HEK293 (cell line): ENCODE measurements around the gene LRRC74A.

ENCODE experiments used
- CTCF ChIA-PET: fragments of 350-600 bp; formaldehyde crosslinking; extraction: SDS; loops from one replicate; lab custom pipeline; 2021; ENCODE audit warnings: antibody characterized with exemption; lab: Yijun Ruan, JAX
- POLR2A ChIA-PET: fragments of 300-600 bp; formaldehyde crosslinking; extraction: SDS; loops from one replicate; lab custom pipeline; 2020; ENCODE audit warnings: antibody characterized with exemption, inconsistent platforms; lab: Yijun Ruan, JAX
- H3K27ac ChIP-seq: fragments of 200-500 bp; sonication (Bioruptor generic); 2 replicates; pipeline ENCODE4 v1.5.1; 2014; ENCODE audit warnings: low read depth, low read length, control low read depth, inconsistent platforms; ENCODE audit errors: extremely low read depth
- H3K36me3 ChIP-seq, 2 experiments: fragments of 200-500 bp in 1 of 2; sonication (Bioruptor generic) in 1 of 2; 1 replicate in 1 of 2; 2 replicates in 1 of 2; pipeline ENCODE4 v1.5.1; 2014 to 2017; ENCODE audit warnings: inconsistent platforms in 2 of 2, low read length in 2 of 2; ENCODE audit not compliant: control insufficient read depth in 2 of 2, insufficient read depth in 1 of 2
- H3K4me1 ChIP-seq: fragments of 200-500 bp; sonication (Bioruptor generic); 2 replicates; pipeline ENCODE4 v1.5.1; 2014; ENCODE audit warnings: mild to moderate bottlenecking, low read length, inconsistent platforms; ENCODE audit not compliant: control insufficient read depth, insufficient read depth
- H3K4me3 ChIP-seq: 2 replicates; pipeline ENCODE4 v1.5.1; 2011; ENCODE audit warnings: low read depth, mild to moderate bottlenecking, control low read depth, low read length, moderate library complexity
- H3K9me3 ChIP-seq: fragments of 200-500 bp; sonication (Bioruptor generic); 2 replicates; pipeline ENCODE4 v1.5.1; 2014; ENCODE audit warnings: low read depth, low read length, inconsistent platforms; ENCODE audit not compliant: control insufficient read depth, insufficient read depth
- SP2 ChIP-seq: fragments of 450-650 bp; formaldehyde crosslinking; IDR thresholded peaks from 2 replicates; pipeline ENCODE4 v1.5.1; 2016; ENCODE audit warnings: missing biosample characterization, missing genetic modification characterization
- SP7 ChIP-seq: fragments of 450-650 bp; formaldehyde crosslinking; IDR thresholded peaks from 2 replicates; pipeline ENCODE4 v1.5.1; 2016; ENCODE audit warnings: missing biosample characterization, missing genetic modification characterization
- ZBTB20 ChIP-seq: fragments of 450-650 bp; formaldehyde crosslinking; IDR thresholded peaks from 2 replicates; pipeline ENCODE4 v1.5.1; 2016; ENCODE audit warnings: missing biosample characterization, missing genetic modification characterization
- ZBTB8A ChIP-seq: fragments of 450-650 bp; formaldehyde crosslinking; IDR thresholded peaks from 2 replicates; pipeline ENCODE4 v1.5.1; 2016; ENCODE audit warnings: missing biosample characterization, missing genetic modification characterization
- ZFP69B ChIP-seq: fragments of 450-650 bp; formaldehyde crosslinking; IDR thresholded peaks from 2 replicates; pipeline ENCODE4 v1.5.1; 2016; ENCODE audit warnings: missing biosample characterization, missing genetic modification characterization
- ZIC2 ChIP-seq: fragments of 450-650 bp; formaldehyde crosslinking; IDR thresholded peaks from 2 replicates; pipeline ENCODE4 v1.5.1; 2016; ENCODE audit warnings: missing biosample characterization, missing genetic modification characterization
- ZNF121 ChIP-seq: fragments of 450-650 bp; formaldehyde crosslinking; IDR thresholded peaks from 2 replicates; pipeline ENCODE4 v1.5.1; 2016; ENCODE audit warnings: missing biosample characterization, missing genetic modification characterization
- ZNF157 ChIP-seq: fragments of 450-650 bp; formaldehyde crosslinking; IDR thresholded peaks from 2 replicates; pipeline ENCODE4 v1.5.1; 2016; ENCODE audit warnings: missing biosample characterization, missing genetic modification characterization
- ZNF184 ChIP-seq: fragments of 450-650 bp; IDR thresholded peaks from 2 replicates; pipeline ENCODE4 v1.5.1; 2018; ENCODE audit warnings: missing biosample characterization, mild to moderate bottlenecking, missing genetic modification characterization
- ZNF2 ChIP-seq: fragments of 450-650 bp; formaldehyde crosslinking; IDR thresholded peaks from 2 replicates; pipeline ENCODE4 v1.5.1; 2016; ENCODE audit warnings: missing biosample characterization, missing genetic modification characterization
- ZNF239 ChIP-seq: fragments of 450-650 bp; formaldehyde crosslinking; IDR thresholded peaks from 2 replicates; pipeline ENCODE4 v1.5.1; 2016; ENCODE audit warnings: missing biosample characterization, missing genetic modification characterization
- ZNF248 ChIP-seq: fragments of 450-650 bp; formaldehyde crosslinking; IDR thresholded peaks from 2 replicates; pipeline ENCODE4 v1.5.1; 2017; ENCODE audit warnings: missing biosample characterization, missing genetic modification characterization
- ZNF292 ChIP-seq: fragments of 450-650 bp; formaldehyde crosslinking; IDR thresholded peaks from 2 replicates; pipeline ENCODE4 v1.5.1; 2016; ENCODE audit warnings: low read depth, missing biosample characterization, missing genetic modification characterization, borderline replicate concordance
- ZNF521 ChIP-seq: fragments of 450-650 bp; formaldehyde crosslinking; IDR thresholded peaks from 2 replicates; pipeline ENCODE4 v1.5.1; 2017; ENCODE audit warnings: missing biosample characterization, mild to moderate bottlenecking, missing genetic modification characterization
- ZNF621 ChIP-seq: fragments of 450-650 bp; formaldehyde crosslinking; IDR thresholded peaks from 2 replicates; pipeline ENCODE4 v1.5.1; 2017; ENCODE audit warnings: missing biosample characterization, missing genetic modification characterization
- ZNF664 ChIP-seq: fragments of 450-650 bp; formaldehyde crosslinking; IDR thresholded peaks from 2 replicates; pipeline ENCODE4 v1.5.1; 2016; ENCODE audit warnings: missing biosample characterization, missing genetic modification characterization
- ZNF701 ChIP-seq: fragments of 450-650 bp; formaldehyde crosslinking; IDR thresholded peaks from 2 replicates; pipeline ENCODE4 v1.5.1; 2016; ENCODE audit warnings: missing biosample characterization, missing genetic modification characterization
- ZNF791 ChIP-seq: fragments of 450-650 bp; formaldehyde crosslinking; IDR thresholded peaks from 2 replicates; pipeline ENCODE4 v1.5.1; 2016; ENCODE audit warnings: missing biosample characterization, missing genetic modification characterization
- TF ChIP-seq, protein P1 (sequence below): fragments of 450-650 bp; formaldehyde crosslinking; IDR thresholded peaks from 2 replicates; pipeline ENCODE4 v1.5.1; 2016; ENCODE audit warnings: missing biosample characterization, missing genetic modification characterization
- TF ChIP-seq, protein P2 (sequence below): fragments of 450-650 bp; formaldehyde crosslinking; IDR thresholded peaks from 2 replicates; pipeline ENCODE4 v1.5.1; 2016; ENCODE audit warnings: missing biosample characterization, missing genetic modification characterization, borderline replicate concordance
- TF ChIP-seq, protein P3 (sequence below): fragments of 450-650 bp; formaldehyde crosslinking; IDR thresholded peaks from 2 replicates; pipeline ENCODE4 v1.5.1; 2016; ENCODE audit warnings: missing biosample characterization, missing genetic modification characterization, low read depth
- TF ChIP-seq, protein P4 (sequence below): fragments of 450-650 bp; formaldehyde crosslinking; IDR thresholded peaks from 2 replicates; pipeline ENCODE4 v1.5.1; 2016; ENCODE audit warnings: missing biosample characterization, missing genetic modification characterization

LRRC74A gene

DNA sequence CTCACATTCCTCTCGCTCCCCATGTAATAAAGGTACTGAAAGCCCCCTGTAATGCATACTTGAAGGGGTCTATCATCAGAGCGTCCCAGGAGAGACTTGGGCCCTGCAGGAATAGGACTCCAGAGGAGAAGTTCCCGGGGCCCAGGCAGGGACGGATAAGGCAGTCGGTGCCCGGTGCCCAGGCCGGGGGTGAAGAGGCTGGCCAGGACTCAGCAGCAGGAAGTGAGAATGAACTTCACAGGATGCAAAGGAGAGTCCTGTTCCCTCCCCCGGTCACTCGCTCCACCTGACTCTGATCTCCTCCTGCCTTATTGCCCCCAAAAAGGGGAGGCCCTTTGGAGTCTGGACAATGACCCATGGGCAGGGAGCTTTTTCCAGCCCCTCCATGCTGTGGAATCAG is 40.2 kb downstream of the LRRC74A start (continued):
- TF ChIP-seq, protein P1, sequence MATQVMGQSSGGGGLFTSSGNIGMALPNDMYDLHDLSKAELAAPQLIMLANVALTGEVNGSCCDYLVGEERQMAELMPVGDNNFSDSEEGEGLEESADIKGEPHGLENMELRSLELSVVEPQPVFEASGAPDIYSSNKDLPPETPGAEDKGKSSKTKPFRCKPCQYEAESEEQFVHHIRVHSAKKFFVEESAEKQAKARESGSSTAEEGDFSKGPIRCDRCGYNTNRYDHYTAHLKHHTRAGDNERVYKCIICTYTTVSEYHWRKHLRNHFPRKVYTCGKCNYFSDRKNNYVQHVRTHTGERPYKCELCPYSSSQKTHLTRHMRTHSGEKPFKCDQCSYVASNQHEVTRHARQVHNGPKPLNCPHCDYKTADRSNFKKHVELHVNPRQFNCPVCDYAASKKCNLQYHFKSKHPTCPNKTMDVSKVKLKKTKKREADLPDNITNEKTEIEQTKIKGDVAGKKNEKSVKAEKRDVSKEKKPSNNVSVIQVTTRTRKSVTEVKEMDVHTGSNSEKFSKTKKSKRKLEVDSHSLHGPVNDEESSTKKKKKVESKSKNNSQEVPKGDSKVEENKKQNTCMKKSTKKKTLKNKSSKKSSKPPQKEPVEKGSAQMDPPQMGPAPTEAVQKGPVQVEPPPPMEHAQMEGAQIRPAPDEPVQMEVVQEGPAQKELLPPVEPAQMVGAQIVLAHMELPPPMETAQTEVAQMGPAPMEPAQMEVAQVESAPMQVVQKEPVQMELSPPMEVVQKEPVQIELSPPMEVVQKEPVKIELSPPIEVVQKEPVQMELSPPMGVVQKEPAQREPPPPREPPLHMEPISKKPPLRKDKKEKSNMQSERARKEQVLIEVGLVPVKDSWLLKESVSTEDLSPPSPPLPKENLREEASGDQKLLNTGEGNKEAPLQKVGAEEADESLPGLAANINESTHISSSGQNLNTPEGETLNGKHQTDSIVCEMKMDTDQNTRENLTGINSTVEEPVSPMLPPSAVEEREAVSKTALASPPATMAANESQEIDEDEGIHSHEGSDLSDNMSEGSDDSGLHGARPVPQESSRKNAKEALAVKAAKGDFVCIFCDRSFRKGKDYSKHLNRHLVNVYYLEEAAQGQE (tag by site-specific recombination) = no peak
- TF ChIP-seq ZBTB20 (tag by site-specific recombination) = no peak
- TF ChIP-seq ZNF521 (tag by site-specific recombination) = no peak
- no peak for TF ChIP-seq ZNF701
- no peak for TF ChIP-seq ZNF791
- TF ChIP-seq, protein P2, sequence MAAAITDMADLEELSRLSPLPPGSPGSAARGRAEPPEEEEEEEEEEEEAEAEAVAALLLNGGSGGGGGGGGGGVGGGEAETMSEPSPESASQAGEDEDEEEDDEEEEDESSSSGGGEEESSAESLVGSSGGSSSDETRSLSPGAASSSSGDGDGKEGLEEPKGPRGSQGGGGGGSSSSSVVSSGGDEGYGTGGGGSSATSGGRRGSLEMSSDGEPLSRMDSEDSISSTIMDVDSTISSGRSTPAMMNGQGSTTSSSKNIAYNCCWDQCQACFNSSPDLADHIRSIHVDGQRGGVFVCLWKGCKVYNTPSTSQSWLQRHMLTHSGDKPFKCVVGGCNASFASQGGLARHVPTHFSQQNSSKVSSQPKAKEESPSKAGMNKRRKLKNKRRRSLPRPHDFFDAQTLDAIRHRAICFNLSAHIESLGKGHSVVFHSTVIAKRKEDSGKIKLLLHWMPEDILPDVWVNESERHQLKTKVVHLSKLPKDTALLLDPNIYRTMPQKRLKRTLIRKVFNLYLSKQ (tag by site-specific recombination) = no peak
- no peak for TF ChIP-seq ZNF184 (tag by site-specific recombination)

DNA sequence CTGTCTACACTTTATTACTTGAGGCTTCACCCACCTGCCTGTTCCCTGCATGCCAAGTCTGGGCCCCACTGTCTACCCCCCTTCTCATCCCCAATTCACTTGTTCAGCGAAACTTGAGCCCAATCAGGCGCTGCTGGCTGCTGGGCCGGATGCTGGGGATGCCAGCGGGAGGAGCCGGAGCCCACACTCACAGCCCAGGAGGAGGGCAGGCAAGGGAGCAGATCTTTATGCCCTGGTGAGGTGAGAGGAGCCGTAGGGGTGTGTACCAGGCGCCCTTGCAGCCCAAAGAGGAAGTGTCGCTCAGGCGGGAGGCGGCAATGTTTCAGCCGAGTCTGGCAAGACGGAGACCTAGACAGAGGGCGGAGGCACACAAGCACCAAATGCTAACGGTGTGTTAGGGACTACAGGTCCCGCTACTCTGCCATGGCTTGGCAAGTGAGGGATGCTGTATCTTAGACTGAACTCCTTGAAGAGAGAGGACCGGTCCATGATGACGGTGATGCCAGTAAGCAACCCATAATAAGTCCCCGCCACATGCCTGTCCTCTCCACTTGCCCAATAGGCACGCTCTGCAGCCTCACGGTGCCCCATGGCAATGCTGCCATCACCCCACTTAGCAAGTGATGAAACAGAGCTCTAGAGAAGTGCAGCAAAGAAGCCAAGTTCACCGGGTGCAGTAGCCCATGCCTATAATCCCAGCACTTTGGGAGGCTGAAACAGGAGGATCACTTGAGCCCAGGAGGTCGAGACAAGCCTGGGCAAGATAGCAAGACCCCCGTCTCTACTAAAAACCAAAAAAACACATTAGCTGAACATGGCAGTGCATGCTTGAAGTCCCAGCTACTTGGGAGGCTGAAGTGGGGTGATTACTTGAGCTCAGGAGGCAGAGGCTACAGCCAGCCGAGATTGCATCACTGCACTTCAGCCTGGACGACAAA is 41.6 kb downstream of the LRRC74A start:
- H3K4me1 ChIP-seq = no peaks in the 10 kb centered on the region
- no peak overlapping the region for H3K4me3 ChIP-seq
- H3K36me3 ChIP-seq = no peaks in the 10 kb centered on the region
- H3K27ac ChIP-seq = no peak overlapping the region
- POLR2A ChIA-PET = no interaction called here
- TF ChIP-seq ZNF621 = no peak
- TF ChIP-seq ZIC2 (tag by site-specific recombination) = peak; percentile 81
- TF ChIP-seq ZNF121 = peak; percentile 58; the same call in 1 of the 2 replicates
- no peaks in the 10 kb centered on the region for H3K9me3 ChIP-seq
- CTCF ChIA-PET = interaction anchor here (0.6 to 12.2 kb wide), 4 partner anchors 158 to 283 kb away, joined by 4 to 461 read pairs (median 4); no protein-coding TSS in a partner anchor

DNA sequence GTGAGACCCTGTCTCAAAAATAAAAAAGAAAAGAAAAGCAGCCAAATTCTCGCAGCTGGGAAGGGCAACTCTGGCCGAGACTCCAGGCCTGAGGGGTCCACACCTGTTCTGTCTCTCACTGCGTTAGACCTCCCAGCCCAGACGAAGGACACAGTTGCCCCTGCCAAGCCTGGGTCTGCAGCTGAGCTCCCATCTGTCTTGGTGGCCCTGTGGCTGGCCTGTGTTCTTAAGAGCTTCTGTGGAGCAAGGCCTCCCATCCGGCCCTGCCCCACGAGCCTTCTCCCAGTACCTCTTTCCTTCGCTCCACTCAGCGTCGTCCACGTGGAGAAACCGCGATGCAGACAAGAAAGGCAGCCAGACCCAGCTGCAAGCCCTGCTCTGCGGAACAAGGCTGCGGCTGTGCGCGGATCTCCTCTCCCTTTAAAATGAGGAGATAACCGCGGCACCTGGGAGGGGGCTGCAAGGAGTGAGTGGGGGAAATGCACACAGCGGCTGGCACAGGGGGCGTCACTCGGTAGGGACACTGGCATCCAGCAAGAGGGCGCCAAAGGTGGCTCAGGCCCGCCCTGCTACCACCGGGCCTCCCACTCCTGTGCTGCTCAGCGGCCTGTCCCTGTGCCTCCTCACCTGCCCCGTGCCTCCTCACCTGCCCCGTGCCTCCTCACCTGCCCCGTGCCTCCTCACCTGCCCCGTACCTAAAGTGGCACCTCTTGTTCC is 42.4 kb downstream of the LRRC74A start:
- ChIA-PET CTCF (interaction anchor here (0.6 to 12.2 kb wide), 6 partner anchors 49 to 283 kb away, joined by 3 to 461 read pairs (median 4); no protein-coding TSS in a partner anchor), POLR2A (no interaction called here)
- no peak overlapping the region for H3K27ac ChIP-seq
- TF ChIP-seq ZNF664 (tag by site-specific recombination) = no peak
- TF ChIP-seq, protein P3, sequence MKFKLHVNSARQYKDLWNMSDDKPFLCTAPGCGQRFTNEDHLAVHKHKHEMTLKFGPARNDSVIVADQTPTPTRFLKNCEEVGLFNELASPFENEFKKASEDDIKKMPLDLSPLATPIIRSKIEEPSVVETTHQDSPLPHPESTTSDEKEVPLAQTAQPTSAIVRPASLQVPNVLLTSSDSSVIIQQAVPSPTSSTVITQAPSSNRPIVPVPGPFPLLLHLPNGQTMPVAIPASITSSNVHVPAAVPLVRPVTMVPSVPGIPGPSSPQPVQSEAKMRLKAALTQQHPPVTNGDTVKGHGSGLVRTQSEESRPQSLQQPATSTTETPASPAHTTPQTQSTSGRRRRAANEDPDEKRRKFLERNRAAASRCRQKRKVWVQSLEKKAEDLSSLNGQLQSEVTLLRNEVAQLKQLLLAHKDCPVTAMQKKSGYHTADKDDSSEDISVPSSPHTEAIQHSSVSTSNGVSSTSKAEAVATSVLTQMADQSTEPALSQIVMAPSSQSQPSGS (tag by site-specific recombination) = no peak
- TF ChIP-seq ZIC2 (tag by site-specific recombination) = no peak
- TF ChIP-seq ZNF701 = no peak
- TF ChIP-seq ZNF292 (tag by site-specific recombination) = no peak
- TF ChIP-seq ZFP69B = no peak
- TF ChIP-seq ZNF248 (tag by site-specific recombination) = no peak
- TF ChIP-seq ZNF2 (tag by site-specific recombination) = no peak
- TF ChIP-seq ZNF157 (tag by site-specific recombination) = no peak
- TF ChIP-seq, protein P4, sequence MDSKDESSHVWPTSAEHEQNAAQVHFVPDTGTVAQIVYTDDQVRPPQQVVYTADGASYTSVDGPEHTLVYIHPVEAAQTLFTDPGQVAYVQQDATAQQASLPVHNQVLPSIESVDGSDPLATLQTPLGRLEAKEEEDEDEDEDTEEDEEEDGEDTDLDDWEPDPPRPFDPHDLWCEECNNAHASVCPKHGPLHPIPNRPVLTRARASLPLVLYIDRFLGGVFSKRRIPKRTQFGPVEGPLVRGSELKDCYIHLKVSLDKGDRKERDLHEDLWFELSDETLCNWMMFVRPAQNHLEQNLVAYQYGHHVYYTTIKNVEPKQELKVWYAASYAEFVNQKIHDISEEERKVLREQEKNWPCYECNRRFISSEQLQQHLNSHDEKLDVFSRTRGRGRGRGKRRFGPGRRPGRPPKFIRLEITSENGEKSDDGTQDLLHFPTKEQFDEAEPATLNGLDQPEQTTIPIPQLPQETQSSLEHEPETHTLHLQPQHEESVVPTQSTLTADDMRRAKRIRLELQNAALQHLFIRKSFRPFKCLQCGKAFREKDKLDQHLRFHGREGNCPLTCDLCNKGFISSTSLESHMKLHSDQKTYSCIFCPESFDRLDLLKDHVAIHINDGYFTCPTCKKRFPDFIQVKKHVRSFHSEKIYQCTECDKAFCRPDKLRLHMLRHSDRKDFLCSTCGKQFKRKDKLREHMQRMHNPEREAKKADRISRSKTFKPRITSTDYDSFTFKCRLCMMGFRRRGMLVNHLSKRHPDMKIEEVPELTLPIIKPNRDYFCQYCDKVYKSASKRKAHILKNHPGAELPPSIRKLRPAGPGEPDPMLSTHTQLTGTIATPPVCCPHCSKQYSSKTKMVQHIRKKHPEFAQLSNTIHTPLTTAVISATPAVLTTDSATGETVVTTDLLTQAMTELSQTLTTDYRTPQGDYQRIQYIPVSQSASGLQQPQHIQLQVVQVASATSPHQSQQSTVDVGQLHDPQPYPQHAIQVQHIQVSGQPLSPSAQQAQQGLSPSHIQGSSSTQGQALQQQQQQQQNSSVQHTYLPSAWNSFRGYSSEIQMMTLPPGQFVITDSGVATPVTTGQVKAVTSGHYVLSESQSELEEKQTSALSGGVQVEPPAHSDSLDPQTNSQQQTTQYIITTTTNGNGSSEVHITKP (tag by site-specific recombination) = no peak
- TF ChIP-seq ZNF239 (tag by site-specific recombination) = no peak
- no peak for TF ChIP-seq SP2
- TF ChIP-seq ZBTB8A (tag by site-specific recombination) = no peak
- TF ChIP-seq SP7 (tag by site-specific recombination) = no peak

More for the DNA sequence above, 42.4 kb downstream of the LRRC74A start:
- Histone ChIP-seq H3K4me1 (no peaks in the 10 kb centered on the region), H3K9me3 (no peaks in the 10 kb centered on the region), H3K36me3 (no peaks in the 10 kb centered on the region), H3K4me3 (no peak overlapping the region)
